AG09319 (cell line): ENCODE data around the gene DGKI.

ENCODE experiments used
- DNase-seq: peaks from one replicate; pipeline ENCODE4 v3.0.0-alpha.2; 2010; ENCODE audit warnings: low read depth; ENCODE audit errors: extremely low read depth
- CTCF ChIP-seq: IDR thresholded peaks from 2 replicates; pipeline ENCODE4 v1.5.1; 2011; ENCODE audit warnings: low read depth, mild to moderate bottlenecking, inconsistent platforms, low read length, moderate library complexity

DGKI gene

GRCh38 chr7:137696988-137697387 is 149.8 kb downstream of the DGKI start:
- TF ChIP-seq CTCF: no peak
- DNase-seq: no peak

GRCh38 chr7:137696376-137696775 is 150.4 kb downstream of the DGKI start:
- no peak for TF ChIP-seq CTCF
- no peak for DNase-seq

GRCh38 chr7:137695942-137696341 is 150.8 kb downstream of the DGKI start:
- no peak for DNase-seq
- TF ChIP-seq CTCF: no peak

GRCh38 chr7:137695494-137695893 is 151.3 kb downstream of the DGKI start:
- TF ChIP-seq CTCF: no peak
- DNase-seq: no peak

- no peak for DNase-seq
Measured at GRCh38 chr7:137694405-137694804, 152.4 kb downstream of the DGKI start.

GRCh38 chr7:137692399-137692798 is 154.4 kb downstream of the DGKI start:
- TF ChIP-seq CTCF: no peak
- DNase-seq: no peak

More at GRCh38 chr7:137694405-137694804, 152.4 kb downstream of the DGKI start:
- TF ChIP-seq CTCF: no peak

- no peak for TF ChIP-seq CTCF
- no peak for DNase-seq
Measured at GRCh38 chr7:137691566-137691965, 155.2 kb downstream of the DGKI start.
